Vagina (tissue), 2 donors: ENCODE data around the gene IRF2BP1. TPM values are rescaled to one million over a fixed set of nuclear protein-coding genes. Genes with fewer than 3 reads are reported as not detected.

Experiments
- DNase-seq, 2 donors: peaks; one replicate each; pipeline ENCODE4 v3.0.0-alpha.2; 2017; ENCODE audit errors: extremely low spot score in 2 of 2
- H3K27ac ChIP-seq: fragments of 200-600 bp; sonication (generic); one replicate; pipeline ENCODE4 v1.5.1; 2019
- H3K27me3 ChIP-seq: fragments of 200-600 bp; sonication (generic); one replicate; pipeline ENCODE4 v1.5.1; 2019
- H3K36me3 ChIP-seq, 2 donors: fragments of 200-600 bp; sonication (generic); one replicate each; pipeline ENCODE4 v1.5.1; 2017 to 2019
- H3K4me1 ChIP-seq: fragments of 200-600 bp; sonication (generic); one replicate; pipeline ENCODE4 v1.5.1; 2019
- H3K4me3 ChIP-seq, 2 donors: fragments of 200-600 bp; sonication (generic); 1 replicate in 1 of 2; 2 replicates in 1 of 2; pipeline ENCODE4 v1.5.1; 2016 to 2019
- H3K9me3 ChIP-seq: fragments of 200-600 bp; sonication (generic); one replicate; pipeline ENCODE4 v1.5.1; 2019
- CTCF ChIP-seq, 3 experiments: fragments of 450-650 bp in 2 of 3; fragments of 200-600 bp in 1 of 3; sonication (generic) in 1 of 3; IDR thresholded peaks; one replicate each; pipeline ENCODE4 v1.5.1; 2017 to 2019; ENCODE audit warnings: antibody characterized with exemption in 3 of 3, mild to moderate bottlenecking in 2 of 3, moderate library complexity in 2 of 3
- POLR2A ChIP-seq, 2 donors: fragments of 450-650 bp; IDR thresholded peaks; one replicate each; pipeline ENCODE4 v1.6.1; 2017; ENCODE audit warnings: antibody characterized with exemption in 2 of 2, mild to moderate bottlenecking in 2 of 2, moderate library complexity in 2 of 2
- POLR2AphosphoS5 ChIP-seq, 2 donors: sonication (generic); formaldehyde crosslinking; IDR thresholded peaks; one replicate each; pipeline ENCODE4 v1.9.0; 2017; ENCODE audit warnings: antibody characterized with exemption in 2 of 2, mild to moderate bottlenecking in 2 of 2, low read depth in 1 of 2; ENCODE audit not compliant: insufficient read depth in 1 of 2
- intact Hi-C: fragments of 100-400 bp; cut with DNase I; formaldehyde crosslinking; loops from one replicate; pipeline ENCODE4 v1.15.1; 2023
- total RNA-seq: library from RNA; depleted of rRNA; stranded (reverse); fragments of >200 nt; gene quantifications from one replicate; pipeline ENCODE4 v1.2.3, GENCODE V29; 2016

IRF2BP1 gene
- 32.2 TPM for total RNA-seq

- Histone ChIP-seq H3K36me3 (peaks cover 0 to 3% of the 10 kb centered on the region in 2 donors), H3K4me3 (peak within 1 kb of the TSS; percentile 72 to 84), H3K4me1 (peaks cover 36% of the 10 kb centered on the region), H3K27ac (peak within 1 kb of the TSS; percentile 93), H3K9me3 (no peaks in the 10 kb centered on the region), H3K27me3 (no peaks in the 10 kb centered on the region)
- TF ChIP-seq POLR2A (IDR thresholded peaks at IDR 0.05) (peak in 1 of 2 donors; percentile 83), CTCF (IDR thresholded peaks at IDR 0.05) (no peak), POLR2AphosphoS5 (IDR thresholded peaks at IDR 0.05; ENCODE audit: insufficient read depth in 1 of 2, low read depth in 1 of 2) (peak; percentile 50 to 54)
- DNase-seq = no peak
- intact Hi-C loops = loop anchor here (10.0 kb wide), 1 partner anchor 71 kb away; the partner anchor contains the start of gene RSPH6A
Observed at GRCh38 chr19:45885556-45886426, at the start of gene IRF2BP1. Gene IRF2BP1, minus strand, starts transcription at chr19:45886141. Its CDS starts 367 bp downstream, at chr19:45885774.

GRCh38 chr19:45935267-45935666 lies 49.3 kb upstream of the IRF2BP1 start:
- H3K9me3 ChIP-seq = no peaks in the 10 kb centered on the region
- no peak for DNase-seq
- TF ChIP-seq POLR2A (IDR thresholded peaks at IDR 0.05) = no peak
- TF ChIP-seq POLR2AphosphoS5 (IDR thresholded peaks at IDR 0.05; ENCODE audit: insufficient read depth in 1 of 2, low read depth in 1 of 2) = no peak
- TF ChIP-seq CTCF (IDR thresholded peaks at IDR 0.05) = no peak
- H3K4me3 ChIP-seq = no peak overlapping the region
- H3K4me1 ChIP-seq = no peaks in the 10 kb centered on the region
- H3K36me3 ChIP-seq = no peaks in the 10 kb centered on the region
- intact Hi-C loops = no loop called here
- no peaks in the 10 kb centered on the region for H3K27me3 ChIP-seq
- H3K27ac ChIP-seq = no peak overlapping the region

- intact Hi-C loops = no loop called here
- Histone ChIP-seq H3K36me3 (no peaks in the 10 kb centered on the region), H3K27me3 (no peaks in the 10 kb centered on the region)
Observed at GRCh38 chr19:45934551-45935230, 48.8 kb upstream of the IRF2BP1 start.

GRCh38 chr19:45933759-45934158 lies 47.8 kb upstream of the IRF2BP1 start:
- Histone ChIP-seq H3K4me1 (no peaks in the 10 kb centered on the region), H3K27me3 (no peaks in the 10 kb centered on the region), H3K27ac (no peak overlapping the region), H3K4me3 (no peak overlapping the region), H3K9me3 (no peaks in the 10 kb centered on the region), H3K36me3 (no peaks in the 10 kb centered on the region)
- DNase-seq = no peak
- TF ChIP-seq POLR2A (IDR thresholded peaks at IDR 0.05) = no peak
- no peak for TF ChIP-seq CTCF (IDR thresholded peaks at IDR 0.05)
- no peak for TF ChIP-seq POLR2AphosphoS5 (IDR thresholded peaks at IDR 0.05; ENCODE audit: insufficient read depth in 1 of 2, low read depth in 1 of 2)
- intact Hi-C loops = no loop called here

More at GRCh38 chr19:45934551-45935230, 48.8 kb upstream of the IRF2BP1 start:
- H3K9me3 ChIP-seq = no peaks in the 10 kb centered on the region
- no peak for DNase-seq
- no peak for TF ChIP-seq POLR2AphosphoS5 (IDR thresholded peaks at IDR 0.05; ENCODE audit: insufficient read depth in 1 of 2, low read depth in 1 of 2)
- no peak for TF ChIP-seq POLR2A (IDR thresholded peaks at IDR 0.05)
- TF ChIP-seq CTCF (IDR thresholded peaks at IDR 0.05) = no peak
- no peaks in the 10 kb centered on the region for H3K4me1 ChIP-seq
- H3K27ac ChIP-seq = no peak overlapping the region
- no peak overlapping the region for H3K4me3 ChIP-seq
